Anterior cingulate cortex (tissue), 58 donors: Measurements from ENCODE around the gene OR7G2.
"Not testable (repeated sequence)": the region's sequence is repeated elsewhere in the genome, so short reads cannot be mapped to it uniquely, and the experiment has no call there.

Experiments used
- DNase-seq, 58 donors: peaks; one replicate each; lab custom pipeline; 2025; lab: John Stamatoyannopoulos, UW

OR7G2 gene

GRCh38 chr19:9075064-9075949 is 32.0 kb downstream of the OR7G2 start:
- peak in 52 of 58 donors; percentile 5 to 83 (median 46) for DNase-seq

- DNase-seq = no peak
Measured at GRCh38 chr19:9073806-9074205, 33.5 kb downstream of the OR7G2 start.

- not testable (repeated sequence) for DNase-seq
Measured at GRCh38 chr19:9071720-9072119, 35.6 kb downstream of the OR7G2 start.

GRCh38 chr19:9070066-9070465 is 37.2 kb downstream of the OR7G2 start:
- no peak for DNase-seq

- DNase-seq = no peak
Measured at GRCh38 chr19:9065457-9066014, 41.7 kb downstream of the OR7G2 start.

GRCh38 chr19:9061879-9062278 is 45.4 kb downstream of the OR7G2 start:
- DNase-seq = no peak

- DNase-seq = no peak
Measured at GRCh38 chr19:9060564-9061340, 46.5 kb downstream of the OR7G2 start.

GRCh38 chr19:9058905-9059667 is 48.2 kb downstream of the OR7G2 start:
- DNase-seq = no peak

- DNase-seq = no peak
Measured at GRCh38 chr19:9057505-9058258, 49.6 kb downstream of the OR7G2 start.

GRCh38 chr19:9056131-9056530 is 51.1 kb downstream of the OR7G2 start:
- DNase-seq = not testable (repeated sequence)

- DNase-seq = no peak
Measured at GRCh38 chr19:9054765-9055164, 52.5 kb downstream of the OR7G2 start.

- DNase-seq = no peak
Measured at GRCh38 chr19:9054207-9054606, 53.1 kb downstream of the OR7G2 start.

- not testable (repeated sequence) for DNase-seq
Measured at GRCh38 chr19:9053674-9054073, 53.6 kb downstream of the OR7G2 start.

- DNase-seq = no peak
Measured at GRCh38 chr19:9052894-9053293, 54.4 kb downstream of the OR7G2 start.
